Measurements from ENCODE around the gene PRR30.
A peak's percentile ranks its signal among the peaks of the same experiment; 100 is the strongest.

The PRR30 gene

DNA sequence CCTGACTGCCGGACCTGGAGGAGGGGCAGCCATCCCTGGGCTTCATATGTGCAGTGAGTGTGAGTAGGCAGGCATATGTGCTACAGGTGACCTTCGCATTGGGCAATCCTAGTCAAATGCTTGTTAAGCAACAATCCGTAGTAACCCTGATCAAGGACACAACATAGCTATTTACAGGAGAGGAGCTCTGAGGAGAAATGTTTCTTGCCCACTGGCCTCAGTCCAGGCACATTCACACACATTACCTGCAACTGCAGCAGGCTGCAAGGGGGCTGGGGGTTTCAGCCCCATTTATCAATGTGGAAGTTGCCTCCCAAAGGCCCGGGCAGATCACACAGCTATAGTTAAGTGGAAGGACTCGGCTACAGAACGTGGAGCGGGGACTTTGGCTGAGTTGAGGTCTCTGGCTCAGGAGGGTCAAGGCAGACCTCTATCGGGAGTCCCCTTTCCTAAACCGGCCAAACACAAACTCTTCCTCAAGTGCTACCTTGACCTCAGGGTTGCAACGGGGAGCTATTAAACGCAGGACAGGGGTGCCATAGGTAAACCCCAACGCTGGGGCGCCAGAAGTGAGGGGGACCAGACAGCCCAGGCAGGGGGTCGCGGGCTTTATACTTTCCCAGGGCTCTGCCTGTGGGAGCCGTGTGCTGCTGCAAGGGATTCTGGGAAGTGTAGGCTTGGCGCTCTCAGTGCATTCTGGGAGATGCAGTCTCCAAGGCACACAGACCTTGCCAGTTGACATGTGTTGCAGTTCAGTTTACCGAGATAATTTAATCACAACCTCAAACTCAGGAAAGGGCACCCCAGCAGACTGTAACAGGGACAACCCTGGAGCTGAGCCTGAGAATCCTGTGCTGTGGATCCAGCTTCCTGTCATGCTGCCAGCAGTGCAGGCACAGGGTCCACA is 43.2 kb downstream of the PRR30 start:
- DNase-seq: no peak

DNA sequence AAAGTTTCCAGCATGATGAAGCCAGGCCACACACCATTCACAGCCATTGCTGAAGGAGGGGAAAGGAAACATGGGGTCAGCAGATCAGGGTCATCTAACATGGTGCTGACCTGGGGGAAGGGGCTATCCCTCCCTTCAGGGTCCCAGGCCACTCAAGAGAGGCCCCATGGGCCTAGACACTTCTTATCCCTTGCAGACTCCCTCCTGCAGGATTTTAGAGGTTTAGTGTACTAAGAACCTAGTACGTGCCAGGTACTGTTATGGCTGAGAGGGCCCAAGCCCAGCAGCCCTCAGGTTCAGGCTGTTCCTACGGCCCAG is 43.8 kb downstream of the PRR30 start:
- no peak for DNase-seq

DNA sequence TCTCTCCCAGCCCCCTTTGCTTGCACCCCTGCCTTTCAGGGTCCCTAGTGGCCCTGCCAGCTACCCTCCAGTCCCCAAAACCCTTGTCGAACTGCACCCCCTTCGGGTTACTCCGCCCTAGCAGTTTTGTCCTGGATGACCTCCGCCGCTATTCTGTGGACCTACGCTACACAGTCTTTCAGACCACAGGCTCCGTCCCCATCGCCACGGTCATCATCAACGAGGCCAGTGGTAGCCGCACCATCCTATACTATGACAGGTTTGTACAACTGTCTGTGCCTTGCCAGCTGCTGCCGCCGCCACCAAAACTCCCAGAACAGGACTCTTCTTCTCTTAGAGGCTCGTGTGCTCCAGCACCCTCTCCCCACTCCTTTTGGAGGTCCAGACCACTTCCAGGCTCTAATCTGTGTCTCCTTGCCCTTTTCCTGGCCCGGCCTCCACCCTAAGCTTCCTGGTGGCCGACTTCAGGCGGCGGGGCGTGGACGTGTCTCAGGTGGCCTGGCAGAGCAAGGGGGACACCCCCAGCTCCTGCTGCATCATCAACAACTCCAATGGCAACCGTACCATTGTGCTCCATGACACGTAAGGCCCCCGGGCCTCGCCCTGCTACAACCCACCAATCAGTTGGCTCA is 44.7 kb downstream of the PRR30 start:
- DNase-seq: no peak

DNA sequence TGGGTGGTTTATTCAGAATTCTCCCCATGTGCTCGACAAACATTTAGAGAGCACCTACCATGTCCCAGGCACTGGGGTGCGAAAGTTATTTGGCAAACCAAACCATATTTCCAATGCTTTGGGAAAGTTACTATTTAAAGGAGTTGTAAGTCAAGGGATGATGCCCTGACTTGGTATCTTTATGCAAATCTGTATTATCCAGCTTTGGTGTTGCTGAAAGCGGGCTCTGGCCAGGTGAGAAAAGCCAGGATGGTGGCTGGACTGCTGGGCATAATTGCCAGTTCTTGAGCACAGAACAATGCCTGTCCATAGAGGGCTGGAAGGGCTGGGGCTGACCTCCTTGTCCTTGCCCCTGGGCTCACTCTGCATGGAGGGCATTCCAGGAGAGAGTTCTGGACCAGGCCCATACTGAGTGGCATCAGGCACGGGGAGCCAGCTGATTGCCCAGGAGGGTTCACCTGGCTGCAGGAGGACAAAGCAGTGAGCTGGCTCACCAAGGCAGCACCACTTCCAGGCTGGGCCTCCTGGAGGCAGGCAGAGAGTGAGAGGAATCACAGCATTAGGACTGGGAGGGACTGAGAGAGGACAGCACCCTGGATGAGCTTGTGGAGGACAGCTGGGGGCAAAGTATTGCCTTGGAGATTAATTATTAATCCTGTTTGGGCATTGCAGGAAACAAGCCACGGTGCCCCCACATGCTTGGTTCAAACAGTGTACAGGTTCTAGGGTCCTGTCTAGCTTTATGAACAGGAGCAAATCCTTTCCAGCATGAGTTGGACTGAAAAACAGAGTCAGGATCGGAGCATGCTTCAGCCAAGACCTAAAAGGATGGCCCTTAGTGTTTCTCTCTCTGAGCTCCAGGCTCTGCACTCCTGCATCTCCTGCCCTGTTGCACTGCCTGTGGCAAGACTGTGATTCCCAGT is 45.5 kb downstream of the PRR30 start:
- DNase-seq: no peak

DNA sequence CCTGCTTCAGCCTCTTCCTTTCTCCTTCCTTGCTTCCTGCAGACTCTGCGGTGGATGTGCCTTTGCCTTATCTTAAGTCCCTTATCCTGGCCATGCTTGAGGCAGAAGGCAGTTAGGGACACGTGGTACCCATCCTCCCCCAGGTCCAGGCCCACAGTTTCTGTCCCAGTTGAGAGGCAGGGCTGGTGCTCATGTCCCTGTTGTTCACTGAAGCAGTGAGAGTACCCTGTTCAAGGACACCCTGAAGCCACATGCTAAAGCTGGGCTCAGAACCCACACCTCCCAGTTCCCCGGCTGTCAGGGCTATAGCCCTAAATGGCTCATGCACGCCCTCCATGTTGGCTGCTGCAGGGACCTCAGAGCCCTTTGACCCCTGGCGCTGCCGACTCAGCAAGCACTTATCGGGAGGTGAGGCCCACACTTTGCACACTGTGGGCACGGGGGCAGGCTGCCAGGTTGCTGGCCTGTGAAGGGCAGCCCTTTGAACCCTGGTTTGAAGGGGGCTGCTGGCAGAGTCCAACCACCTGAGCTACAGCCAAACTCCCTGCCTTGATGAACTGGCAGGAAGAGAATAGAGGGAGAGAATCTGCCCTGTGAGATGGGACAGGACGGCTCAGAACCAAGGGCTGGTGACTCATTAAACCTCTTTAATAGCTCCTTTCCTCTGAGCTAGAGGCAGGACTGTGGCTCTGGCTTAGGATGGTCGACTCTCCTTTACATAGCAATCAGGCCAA is 46.3 kb downstream of the PRR30 start:
- peak; percentile 38 for DNase-seq

DNA sequence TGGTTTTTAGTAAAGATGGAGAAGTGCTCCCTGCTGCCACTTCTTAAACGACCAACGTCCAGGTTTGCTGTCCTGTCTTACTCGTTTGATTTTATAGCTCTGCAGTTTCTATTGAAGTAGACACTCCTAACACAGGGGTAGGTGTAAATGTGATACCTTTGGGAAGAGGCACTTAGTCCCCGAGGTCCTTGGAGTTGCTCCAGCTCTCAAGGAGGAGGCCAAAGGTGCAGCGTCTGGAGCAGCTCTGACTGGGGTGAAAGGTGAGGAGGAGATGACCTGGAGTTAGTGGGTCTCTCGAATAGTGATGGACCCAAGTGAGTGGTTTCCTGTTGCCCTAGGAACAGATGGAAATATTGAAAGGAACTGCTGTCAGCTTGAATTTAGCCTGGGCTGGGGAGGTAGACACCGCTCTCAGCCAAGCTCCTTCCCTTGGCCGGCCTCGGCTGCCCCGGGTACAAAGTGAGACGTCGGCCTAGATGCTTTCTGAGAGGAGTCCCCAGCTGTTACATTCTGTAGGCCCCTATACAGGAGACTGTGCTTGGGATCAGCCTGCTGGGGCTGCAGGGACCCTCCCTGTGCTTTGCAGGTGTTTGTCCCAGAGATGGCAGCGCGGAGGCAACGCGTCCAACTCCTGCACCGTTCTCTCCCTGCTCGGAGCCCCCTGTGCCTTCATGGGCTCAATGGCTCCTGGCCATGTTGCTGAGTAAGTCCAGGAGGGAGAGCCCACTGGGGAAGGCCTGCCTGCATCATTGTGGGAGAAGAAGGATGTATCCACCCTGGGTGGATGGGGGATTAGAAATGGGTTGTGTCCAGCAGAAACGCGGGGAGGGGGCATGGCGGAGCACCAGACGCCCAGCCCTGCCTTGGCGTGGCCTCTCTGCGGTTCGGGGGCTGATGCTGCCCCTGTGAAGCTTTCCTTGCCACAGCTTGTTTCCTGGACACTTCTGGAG is 47.2 kb downstream of the PRR30 start:
- DNase-seq: no peak

DNA sequence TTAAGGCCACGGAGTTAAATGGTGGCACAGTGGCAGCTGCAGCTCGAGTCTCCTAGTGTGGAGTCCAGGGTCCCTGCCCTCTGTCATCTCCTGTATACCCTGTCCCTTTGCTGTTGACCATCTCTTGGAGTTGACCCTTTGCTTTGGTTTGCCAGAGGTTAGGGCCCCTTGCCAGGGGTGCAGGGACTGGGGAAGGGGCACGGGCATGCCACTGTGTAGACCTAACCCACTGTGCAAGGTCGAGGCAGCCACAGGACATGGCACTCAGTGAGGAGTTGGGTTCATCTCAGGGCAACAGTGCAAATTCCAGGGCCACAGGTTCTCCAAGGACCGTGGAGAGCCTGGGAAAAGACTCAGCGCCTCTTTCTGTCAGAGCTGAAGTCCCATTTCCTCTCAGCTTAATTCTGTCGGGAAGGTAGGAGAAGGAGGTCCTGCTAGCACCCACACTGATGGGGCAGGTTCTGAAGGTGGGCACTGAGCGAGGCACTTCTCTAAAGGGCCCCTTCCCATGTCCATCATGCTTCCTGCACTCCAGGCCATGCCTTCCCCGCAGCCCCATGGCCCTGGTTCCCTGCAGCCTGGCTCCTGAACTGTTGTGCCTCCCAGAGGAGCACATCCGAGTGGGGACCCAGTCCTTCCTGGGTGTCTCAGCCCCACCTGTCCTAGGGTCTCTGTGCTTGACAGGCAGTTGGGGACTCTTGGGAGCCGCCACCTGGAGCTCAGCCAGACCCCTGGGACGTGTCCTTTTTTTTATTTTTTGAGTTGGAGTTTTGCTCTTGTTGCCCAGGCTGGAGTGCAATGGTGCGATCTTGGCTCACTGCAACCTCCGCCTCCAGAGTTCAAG is 49.9 kb downstream of the PRR30 start:
- no peak for DNase-seq

DNA sequence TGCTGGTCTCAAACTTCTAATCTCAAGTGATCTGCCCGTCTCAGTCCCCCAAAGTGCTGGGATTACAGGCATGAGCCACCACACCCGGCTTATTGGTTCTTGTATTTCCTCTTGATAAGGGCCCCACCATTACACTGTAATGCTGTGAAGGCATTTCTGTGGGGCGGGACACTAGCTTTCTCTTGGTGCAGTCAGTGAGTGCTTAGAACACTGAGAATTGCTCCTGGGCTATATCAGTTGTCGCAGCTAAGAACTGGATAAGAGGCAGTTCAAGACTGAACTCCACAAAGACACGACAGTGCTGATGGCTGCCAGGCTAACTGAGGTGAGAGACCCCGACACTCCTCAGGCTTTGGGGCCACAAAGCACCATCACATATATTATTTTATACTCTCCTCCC is 50.6 kb downstream of the PRR30 start:
- no peak for DNase-seq

DNA sequence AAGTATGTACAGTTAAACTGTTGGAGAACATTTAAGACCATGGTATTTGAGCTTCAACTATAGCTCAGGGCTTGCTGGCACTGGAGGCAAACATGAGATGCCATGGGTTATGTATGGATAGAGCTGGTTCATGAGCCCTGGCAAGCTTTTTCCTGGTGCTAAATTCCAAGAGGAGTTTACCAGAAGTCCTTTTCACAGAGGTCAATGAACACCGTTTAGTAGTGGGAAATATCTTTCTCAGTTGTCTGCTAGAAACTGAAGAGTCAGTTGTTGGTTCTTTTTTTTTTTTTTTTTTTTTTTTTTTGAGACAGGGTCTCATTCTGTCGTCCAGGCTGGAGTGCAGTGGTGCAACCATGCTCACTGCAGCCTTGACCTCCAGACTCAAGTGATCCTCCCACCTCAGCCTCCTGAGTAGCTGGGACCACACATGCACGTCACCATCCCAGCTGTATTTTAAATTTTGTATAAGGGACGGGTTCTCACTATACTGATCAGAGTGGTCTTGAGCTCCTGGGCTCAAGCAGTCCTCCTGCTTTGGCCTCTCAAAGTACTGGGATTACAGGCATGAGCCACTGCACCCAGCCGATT is 51.3 kb downstream of the PRR30 start:
- DNase-seq: no peak

Data from right forelimb (tissue), 1 donor.